Fibroblast of mammary gland (primary cell): ENCODE data around the gene MYO7A.

Source experiments
- DNase-seq: peaks from one replicate; pipeline ENCODE4 v3.0.0-alpha.2; 2010; ENCODE audit warnings: low read depth
- H3K4me3 ChIP-seq: 2 replicates; pipeline ENCODE4 v1.5.1; 2011; ENCODE audit warnings: low read depth, mild to moderate bottlenecking, low read length, moderate library complexity; ENCODE audit not compliant: control insufficient read depth
- TF ChIP-seq, protein P1 (sequence below): conservative IDR thresholded peaks from 2 replicates; pipeline ENCODE4 v1.5.1; 2011; ENCODE audit warnings: low read depth, low read length, inconsistent platforms; ENCODE audit not compliant: control insufficient read depth, insufficient read depth

Gene MYO7A

GRCh38 chr11:77140231-77140851 is 12.3 kb downstream of the MYO7A start:
- no peak overlapping the region for H3K4me3 ChIP-seq
- DNase-seq: peak; percentile 33

DNA sequence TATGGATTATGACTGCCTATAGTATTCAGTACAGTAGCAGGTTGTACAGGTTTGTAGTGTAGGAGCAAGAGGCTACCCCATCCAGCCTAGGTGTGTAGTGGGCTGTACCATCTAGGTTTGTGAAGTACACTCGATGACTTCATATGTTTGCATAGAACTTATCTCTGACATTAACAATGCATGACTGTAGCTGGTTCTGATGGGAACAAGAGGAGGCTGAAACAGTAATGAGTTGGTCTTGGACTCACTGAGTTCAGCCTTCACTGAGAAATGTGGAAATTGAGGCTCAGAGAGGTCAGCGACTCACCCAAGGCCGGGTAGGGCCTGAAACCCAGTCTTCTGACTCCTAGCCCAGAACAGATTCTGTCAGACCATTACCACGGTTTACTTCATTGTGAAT is 13.0 kb downstream of the MYO7A start:
- TF ChIP-seq, protein P1, sequence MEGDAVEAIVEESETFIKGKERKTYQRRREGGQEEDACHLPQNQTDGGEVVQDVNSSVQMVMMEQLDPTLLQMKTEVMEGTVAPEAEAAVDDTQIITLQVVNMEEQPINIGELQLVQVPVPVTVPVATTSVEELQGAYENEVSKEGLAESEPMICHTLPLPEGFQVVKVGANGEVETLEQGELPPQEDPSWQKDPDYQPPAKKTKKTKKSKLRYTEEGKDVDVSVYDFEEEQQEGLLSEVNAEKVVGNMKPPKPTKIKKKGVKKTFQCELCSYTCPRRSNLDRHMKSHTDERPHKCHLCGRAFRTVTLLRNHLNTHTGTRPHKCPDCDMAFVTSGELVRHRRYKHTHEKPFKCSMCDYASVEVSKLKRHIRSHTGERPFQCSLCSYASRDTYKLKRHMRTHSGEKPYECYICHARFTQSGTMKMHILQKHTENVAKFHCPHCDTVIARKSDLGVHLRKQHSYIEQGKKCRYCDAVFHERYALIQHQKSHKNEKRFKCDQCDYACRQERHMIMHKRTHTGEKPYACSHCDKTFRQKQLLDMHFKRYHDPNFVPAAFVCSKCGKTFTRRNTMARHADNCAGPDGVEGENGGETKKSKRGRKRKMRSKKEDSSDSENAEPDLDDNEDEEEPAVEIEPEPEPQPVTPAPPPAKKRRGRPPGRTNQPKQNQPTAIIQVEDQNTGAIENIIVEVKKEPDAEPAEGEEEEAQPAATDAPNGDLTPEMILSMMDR: no peak
- DNase-seq: peak; percentile 71
- H3K4me3 ChIP-seq: no peak overlapping the region

More at GRCh38 chr11:77140231-77140851, 12.3 kb downstream of the MYO7A start:
- TF ChIP-seq, protein P1: no peak

DNA sequence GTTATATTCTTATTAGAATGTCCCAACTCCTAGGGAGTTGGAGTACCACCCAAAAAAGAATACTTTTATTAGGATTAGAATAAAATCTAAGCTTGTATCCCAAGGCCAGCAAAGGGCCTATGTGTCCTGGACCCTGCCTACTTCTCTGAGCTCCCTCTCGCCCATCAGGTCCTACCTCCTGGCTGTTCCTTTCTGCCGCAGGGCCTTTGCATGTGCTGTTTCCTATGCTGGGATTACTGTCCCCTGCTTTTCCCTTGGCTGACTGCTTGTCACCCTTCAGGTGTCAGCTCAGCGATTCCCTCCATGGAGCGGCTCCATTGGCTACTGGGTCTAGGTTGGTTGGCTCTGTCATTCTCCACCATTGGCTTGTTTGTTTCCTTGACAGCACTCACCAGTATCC is 13.4 kb downstream of the MYO7A start:
- no peak for DNase-seq
- TF ChIP-seq, protein P1: no peak
- no peak overlapping the region for H3K4me3 ChIP-seq

GRCh38 chr11:77142091-77142975 is 14.3 kb downstream of the MYO7A start:
- DNase-seq: no peak
- H3K4me3 ChIP-seq: no peak overlapping the region
- TF ChIP-seq, protein P1: no peak

DNA sequence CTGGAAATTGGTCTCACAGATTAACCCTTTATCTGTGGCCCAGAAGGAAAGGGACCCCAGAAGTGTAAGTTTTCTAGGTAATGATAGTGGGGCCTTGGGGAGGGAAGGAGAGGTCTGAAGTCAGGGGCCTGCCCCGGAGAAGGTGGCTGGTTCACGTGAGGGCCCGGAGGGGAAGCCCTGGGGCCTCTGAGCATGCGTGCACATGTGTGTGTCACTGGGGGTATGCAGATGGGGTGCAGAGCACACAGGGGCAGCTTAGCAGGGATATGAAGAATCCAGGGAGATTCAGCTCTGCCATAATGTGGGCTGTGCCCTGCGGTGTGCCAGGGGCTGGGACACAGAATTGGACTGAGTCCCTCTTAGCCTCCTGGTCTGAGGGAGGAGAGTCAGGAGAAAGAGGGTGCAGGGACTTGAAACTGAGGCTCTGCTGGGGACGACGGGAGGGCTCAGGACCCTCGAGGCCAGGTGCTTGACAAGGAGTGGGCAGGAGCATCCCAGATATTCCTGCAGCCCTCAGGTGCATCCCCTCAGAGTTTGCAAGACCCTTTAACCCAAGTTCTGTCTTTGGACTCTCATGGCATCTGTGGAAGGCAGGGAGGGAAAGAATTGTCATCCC is 15.5 kb downstream of the MYO7A start:
- TF ChIP-seq, protein P1: no peak
- DNase-seq: no peak
- H3K4me3 ChIP-seq: no peak overlapping the region

DNA sequence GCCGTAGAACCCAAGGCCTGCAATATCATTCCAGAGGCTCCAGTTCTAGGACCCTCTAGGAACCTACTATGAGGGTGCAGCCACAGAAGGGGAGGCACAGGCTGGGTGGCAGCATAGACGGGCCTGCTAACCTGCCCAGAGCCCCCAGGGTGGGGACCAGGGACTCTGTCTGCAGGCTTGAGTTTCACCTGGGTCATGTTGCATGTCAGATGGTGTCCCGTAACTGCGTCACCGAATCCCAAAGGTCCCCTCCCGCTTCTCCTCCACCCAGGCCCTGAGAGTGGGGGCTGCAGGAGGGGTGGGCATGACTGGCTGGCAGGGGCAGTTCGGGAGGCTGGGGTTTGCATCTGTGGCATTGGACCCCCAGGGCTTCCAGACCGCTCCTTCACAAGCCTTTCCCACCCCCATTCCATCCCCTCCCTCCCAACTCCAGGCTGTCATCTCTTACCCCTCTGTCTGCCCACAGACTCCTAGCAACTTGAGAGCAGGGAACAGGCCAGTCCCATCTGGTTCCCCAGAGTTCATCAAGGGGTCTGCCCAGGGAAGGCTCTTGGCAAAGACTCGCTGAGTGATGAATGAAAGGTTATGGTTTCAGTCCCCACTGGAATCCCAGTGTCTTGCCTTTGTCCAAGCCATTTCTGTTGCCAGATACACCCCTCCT is 16.3 kb downstream of the MYO7A start:
- no peak overlapping the region for H3K4me3 ChIP-seq
- TF ChIP-seq, protein P1: no peak
- DNase-seq: no peak
